Gastrocnemius medialis (tissue), 4 donors: ENCODE results near the gene ZNF556. TPM values are rescaled to one million over a fixed set of nuclear protein-coding genes. Genes with fewer than 3 reads are reported as not detected.
A peak's percentile ranks its signal among the peaks of the same experiment; 100 is the strongest.
"Not testable (repeated sequence)": the region's sequence is repeated elsewhere in the genome, so short reads cannot be mapped to it uniquely, and the experiment has no call there.

Experiments used
- ATAC-seq, 2 donors: fragments of 150-250 bp; one replicate each; pipeline ENCODE4 v1.9.1; 2016
- DNase-seq, 2 donors: peaks; one replicate each; pipeline ENCODE4 v3.0.0-alpha.2; 2019
- H3K27ac ChIP-seq, 4 donors: fragments of 200-600 bp; sonication (generic); 1 replicate in 1 of 4; 2 replicates in 3 of 4; pipeline ENCODE4 v1.5.1; 2016 to 2018; ENCODE audit warnings: mild to moderate bottlenecking in 2 of 4, moderate library complexity in 1 of 4
- H3K27me3 ChIP-seq, 3 donors: fragments of 200-600 bp; sonication (generic) in 2 of 3; 1 replicate in 1 of 3; 2 replicates in 2 of 3; pipeline versions ENCODE4 v1.5.1 to v1.6.0; 2016 to 2019; ENCODE audit warnings: mild to moderate bottlenecking in 1 of 3, moderate library complexity in 1 of 3
- H3K36me3 ChIP-seq, 2 donors: fragments of 200-600 bp; sonication (generic) in 1 of 2; one replicate each; pipeline ENCODE4 v1.5.1; 2017 to 2018
- H3K4me1 ChIP-seq, 2 donors: fragments of 200-600 bp; sonication (generic) in 1 of 2; one replicate each; pipeline ENCODE4 v1.5.1; 2016 to 2017; ENCODE audit warnings: mild to moderate bottlenecking in 2 of 2
- H3K4me3 ChIP-seq, 4 donors: fragments of 200-600 bp; sonication (generic) in 3 of 4; 1 replicate in 1 of 4; 2 replicates in 3 of 4; pipeline ENCODE4 v1.5.1; 2016 to 2019; ENCODE audit warnings: mild to moderate bottlenecking in 2 of 4
- H3K9me3 ChIP-seq, 3 donors: fragments of 200-600 bp; sonication (generic) in 2 of 3; 1 replicate in 1 of 3; 2 replicates in 2 of 3; pipeline ENCODE4 v1.5.1; 2016 to 2019
- POLR2A ChIP-seq, 2 donors: fragments of 450-650 bp; IDR thresholded peaks; one replicate each; pipeline ENCODE4 v1.6.1; 2017; ENCODE audit warnings: antibody characterized with exemption in 2 of 2, mild to moderate bottlenecking in 2 of 2, moderate library complexity in 2 of 2
- in situ Hi-C, 4 donors: fragments of 200-750 bp; cut with MboI; loops; one replicate each; pipeline versions ENCODE4 v1.15.0 to v1.8.0; 2017; ENCODE audit warnings: low sequenced_read_pairs in 4 of 4
- intact Hi-C: fragments of 100-400 bp; cut with DNase I; formaldehyde crosslinking; loops from one replicate; pipeline ENCODE4 v1.15.1; 2023; ENCODE audit warnings: low total_unique reads
- total RNA-seq, 4 donors: library from RNA; depleted of rRNA; stranded (reverse); fragments of >200 nt; gene quantifications; one replicate each; pipeline versions ENCODE4 v1.1.0 to v1.2.3, GENCODE V29; 2016
- TF ChIP-seq, protein P1 (sequence below), 5 experiments: fragments of 450-650 bp in 3 of 5; fragments of 200-600 bp in 2 of 5; sonication (generic) in 2 of 5; IDR thresholded peaks in 4 of 5; conservative IDR thresholded peaks in 1 of 5; 1 replicate in 4 of 5; 2 replicates in 1 of 5; pipeline ENCODE4 v1.5.1; 2016 to 2019; ENCODE audit warnings: antibody characterized with exemption in 5 of 5, mild to moderate bottlenecking in 3 of 5, moderate library complexity in 3 of 5

Gene ZNF556
- total RNA-seq, 4 donors from 2014 or later, result 0.26 to 0.34 TPM; not detected in 2

DNA sequence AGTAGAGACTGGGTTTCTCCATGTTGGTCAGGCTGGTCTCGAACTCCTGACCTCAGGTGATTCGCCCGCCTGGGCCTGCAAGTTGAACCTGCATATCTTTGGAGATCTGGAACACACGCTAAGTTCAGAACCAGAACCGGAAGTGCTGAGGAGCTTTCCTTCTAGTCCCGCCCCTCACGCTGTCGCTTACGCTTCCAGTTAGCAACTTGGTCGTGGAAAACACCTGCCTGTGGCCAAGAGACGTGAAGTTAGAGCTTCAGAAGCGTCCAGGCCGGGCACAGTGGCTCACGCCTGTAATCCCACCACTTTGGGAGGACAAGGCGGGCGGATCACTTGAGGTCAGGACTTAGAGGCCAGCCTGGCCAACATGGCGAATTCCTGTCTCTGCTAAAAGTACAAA is 18.6 kb downstream of the ZNF556 start:
- Histone ChIP-seq H3K4me3 (no peak overlapping the region), H3K9me3 (no peaks in the 10 kb centered on the region), H3K36me3 (no peaks in the 10 kb centered on the region), H3K27ac (no peak overlapping the region), H3K4me1 (peaks cover 5 to 7% of the 10 kb centered on the region in 2 donors), H3K27me3 (no peaks in the 10 kb centered on the region)
- TF ChIP-seq, protein P1, sequence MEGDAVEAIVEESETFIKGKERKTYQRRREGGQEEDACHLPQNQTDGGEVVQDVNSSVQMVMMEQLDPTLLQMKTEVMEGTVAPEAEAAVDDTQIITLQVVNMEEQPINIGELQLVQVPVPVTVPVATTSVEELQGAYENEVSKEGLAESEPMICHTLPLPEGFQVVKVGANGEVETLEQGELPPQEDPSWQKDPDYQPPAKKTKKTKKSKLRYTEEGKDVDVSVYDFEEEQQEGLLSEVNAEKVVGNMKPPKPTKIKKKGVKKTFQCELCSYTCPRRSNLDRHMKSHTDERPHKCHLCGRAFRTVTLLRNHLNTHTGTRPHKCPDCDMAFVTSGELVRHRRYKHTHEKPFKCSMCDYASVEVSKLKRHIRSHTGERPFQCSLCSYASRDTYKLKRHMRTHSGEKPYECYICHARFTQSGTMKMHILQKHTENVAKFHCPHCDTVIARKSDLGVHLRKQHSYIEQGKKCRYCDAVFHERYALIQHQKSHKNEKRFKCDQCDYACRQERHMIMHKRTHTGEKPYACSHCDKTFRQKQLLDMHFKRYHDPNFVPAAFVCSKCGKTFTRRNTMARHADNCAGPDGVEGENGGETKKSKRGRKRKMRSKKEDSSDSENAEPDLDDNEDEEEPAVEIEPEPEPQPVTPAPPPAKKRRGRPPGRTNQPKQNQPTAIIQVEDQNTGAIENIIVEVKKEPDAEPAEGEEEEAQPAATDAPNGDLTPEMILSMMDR (IDR thresholded peaks at IDR 0.05 in 4 of 5, conservative IDR thresholded peaks at IDR 0.05 in 1 of 5), result no peak
- TF ChIP-seq POLR2A (IDR thresholded peaks at IDR 0.05), result no peak
- DNase-seq, result no peak
- intact Hi-C loops (loop anchor here (2.0 kb wide), 1 partner anchor 277 kb away; no protein-coding TSS in a partner anchor), in situ Hi-C loops (loop anchor here in 1 of 4 donors (10.0 kb wide), 1 partner anchor 279 kb away; no protein-coding TSS in a partner anchor)
- ATAC-seq, result no peak

DNA sequence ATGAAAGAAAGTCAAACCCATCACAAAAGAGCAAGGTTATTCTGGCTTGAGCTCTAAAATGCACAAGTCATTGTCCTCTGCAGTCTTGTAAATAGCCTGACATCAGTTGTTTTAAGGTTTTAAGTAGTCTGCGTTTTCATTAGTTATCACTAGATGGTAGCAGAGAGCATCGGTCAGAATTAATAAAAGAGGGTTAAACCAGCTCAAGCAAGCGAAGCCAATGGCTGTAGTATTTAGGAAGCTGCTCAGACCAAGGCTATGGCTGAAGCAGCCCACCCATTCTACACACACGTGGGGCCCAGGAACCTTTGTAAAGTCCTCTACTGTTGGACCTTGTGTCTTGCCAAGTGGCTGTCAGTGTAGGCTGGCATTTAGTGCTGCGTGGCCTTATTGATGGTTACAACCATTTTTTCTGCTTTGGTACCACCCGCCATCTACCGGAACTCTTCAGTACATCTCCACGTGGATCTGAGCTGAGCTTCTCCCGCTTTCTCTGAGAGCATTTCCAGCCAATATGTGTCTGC is 20.3 kb downstream of the ZNF556 start:
- Histone ChIP-seq H3K27me3 (peaks cover 0 to 6% (median 0%) of the 10 kb centered on the region in 3 donors), H3K36me3 (no peaks in the 10 kb centered on the region), H3K9me3 (no peaks in the 10 kb centered on the region), H3K4me1 (peaks cover 5 to 7% of the 10 kb centered on the region in 2 donors), H3K4me3 (no peak overlapping the region), H3K27ac (no peak overlapping the region)
- ATAC-seq, result peak; percentile 65 to 74
- DNase-seq, result no peak
- in situ Hi-C loops, result loop anchor here in 1 of 4 donors (10.0 kb wide), 1 partner anchor 277 kb away; no protein-coding TSS in a partner anchor
- intact Hi-C loops, result loop anchor here (2.0 kb wide), 1 partner anchor 275 kb away; no protein-coding TSS in a partner anchor
- TF ChIP-seq, protein P1 (IDR thresholded peaks at IDR 0.05 in 4 of 5, conservative IDR thresholded peaks at IDR 0.05 in 1 of 5), result peak; percentile 19 to 62 (median 48)
- TF ChIP-seq POLR2A (IDR thresholded peaks at IDR 0.05), result no peak

DNA sequence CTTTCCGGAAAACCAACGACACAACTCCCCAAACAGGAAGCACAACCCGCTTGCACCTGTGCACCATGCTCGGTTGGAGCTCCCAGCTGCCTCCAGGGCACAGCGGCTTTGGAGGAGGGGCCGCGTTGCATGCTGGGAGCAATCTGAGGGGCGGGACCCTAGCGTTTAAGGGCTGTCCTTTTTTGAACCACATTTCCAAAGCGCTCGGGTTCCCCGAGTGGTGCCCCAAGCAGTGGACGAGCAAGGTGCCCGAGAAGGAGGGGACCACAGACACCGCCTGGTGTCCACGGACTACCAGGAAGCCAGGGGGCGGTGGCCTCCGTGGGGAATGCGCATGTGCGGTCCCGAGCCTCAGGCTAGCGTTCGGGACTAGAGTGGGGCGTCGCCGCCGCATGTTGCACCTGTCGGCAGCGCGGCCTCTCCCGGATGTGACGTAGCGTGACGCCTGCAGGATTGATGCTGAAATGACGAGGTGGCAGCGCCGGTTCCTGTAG is 21.6 kb downstream of the ZNF556 start:
- DNase-seq (no peak), ATAC-seq (no peak)
- in situ Hi-C loops (loop anchor here in 1 of 4 donors (10.0 kb wide), 1 partner anchor 276 kb away; no protein-coding TSS in a partner anchor), intact Hi-C loops (no loop called here)
- TF ChIP-seq POLR2A (IDR thresholded peaks at IDR 0.05), result no peak
- peaks cover 0 to 6% (median 0%) of the 10 kb centered on the region in 3 donors for H3K27me3 ChIP-seq
- H3K9me3 ChIP-seq, result no peaks in the 10 kb centered on the region
- no peaks in the 10 kb centered on the region for H3K36me3 ChIP-seq
- peak overlapping the region in 2 of 4 donors; percentile 48 to 51 for H3K4me3 ChIP-seq
- H3K4me1 ChIP-seq, result peaks cover 5 to 7% of the 10 kb centered on the region in 2 donors
- peak overlapping the region in 2 of 4 donors; percentile 47 to 54 for H3K27ac ChIP-seq

DNA sequence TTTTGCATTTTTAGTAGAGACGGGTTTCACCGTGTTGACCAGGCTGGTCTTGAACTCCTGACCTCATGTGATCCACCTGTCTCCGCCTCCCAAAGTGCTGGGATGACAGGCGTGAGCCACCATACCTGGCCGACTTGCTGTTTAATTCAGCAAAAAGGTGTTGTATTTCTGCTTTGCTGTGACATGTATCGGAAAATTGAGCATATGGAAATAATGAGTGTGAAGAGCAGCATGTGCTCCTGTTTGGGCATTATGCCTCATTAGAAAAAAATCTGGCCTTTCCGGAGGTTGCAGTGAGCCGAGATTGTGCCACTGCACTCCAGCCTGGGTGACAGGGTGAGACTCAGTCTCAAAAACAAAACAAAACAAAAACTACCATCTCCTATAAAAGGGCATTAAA is 23.4 kb downstream of the ZNF556 start:
- H3K36me3 ChIP-seq, intact Hi-C loops, H3K27me3 ChIP-seq, H3K9me3 ChIP-seq, DNase-seq, H3K4me1 ChIP-seq, H3K4me3 ChIP-seq, ATAC-seq, in situ Hi-C loops, H3K27ac ChIP-seq: not testable (repeated sequence)

DNA sequence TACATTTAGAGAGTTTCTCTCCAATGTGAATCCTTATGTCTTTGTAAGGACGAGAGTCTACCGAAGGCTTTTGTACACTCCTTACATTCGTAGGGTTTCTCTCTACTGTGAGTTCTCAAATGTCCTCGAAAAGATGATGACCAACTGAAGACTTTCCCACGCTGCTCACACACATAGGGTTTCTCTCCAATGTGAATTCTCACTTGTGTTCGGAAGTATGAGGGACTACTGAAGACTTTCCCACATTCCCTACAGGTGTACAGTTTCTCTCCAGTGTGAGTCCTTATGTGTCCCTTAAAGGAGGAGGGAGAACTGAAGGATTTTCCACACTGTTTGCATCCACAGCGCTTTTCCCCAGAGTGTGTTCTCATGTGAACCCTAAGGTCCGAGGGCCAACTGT is 29.6 kb downstream of the ZNF556 start:
- DNase-seq, result no peak
- TF ChIP-seq, protein P1 (IDR thresholded peaks at IDR 0.05 in 4 of 5, conservative IDR thresholded peaks at IDR 0.05 in 1 of 5), result no peak
- no peak for TF ChIP-seq POLR2A (IDR thresholded peaks at IDR 0.05)
- in situ Hi-C loops, result no loop called here

More for the DNA sequence above, 29.6 kb downstream of the ZNF556 start:
- intact Hi-C loops, result loop anchor here (5.0 kb wide), 1 partner anchor 196 kb away; the partner anchor contains the start of gene GNA11
- Histone ChIP-seq H3K4me3 (no peak overlapping the region), H3K9me3 (no peaks in the 10 kb centered on the region), H3K27me3 (peaks cover 0 to 5% (median 0%) of the 10 kb centered on the region in 3 donors), H3K4me1 (peaks cover 6 to 8% of the 10 kb centered on the region in 2 donors), H3K36me3 (no peaks in the 10 kb centered on the region), H3K27ac (no peak overlapping the region)
- no peak for ATAC-seq
